H1 (cell line): ENCODE measurements around the gene PDE1A. TPM values are rescaled to one million over a fixed set of nuclear protein-coding genes. Genes with fewer than 3 reads are reported as not detected.

ENCODE experiments used
- CTCF ChIA-PET: fragments of 300-600 bp; sonication (Branson Sonifier 250); formaldehyde crosslinking; loops from one replicate; lab custom pipeline; 2021; ENCODE audit not compliant: partially characterized antibody; lab: Charles Lee
- POLR2A ChIA-PET: fragments of 300-600 bp; sonication (Branson Sonifier 250); formaldehyde crosslinking; loops from one replicate; lab custom pipeline; 2021; ENCODE audit warnings: inconsistent platforms; ENCODE audit not compliant: partially characterized antibody; lab: Charles Lee
- DNase-seq, 2 experiments: peaks; one replicate each; pipeline versions ENCODE4 v3.0.0 to v3.0.0-alpha.2; 2010 to 2022; ENCODE audit warnings: low spot score in 2 of 2, low read depth in 1 of 2, mixed read lengths in 1 of 2
- FAIRE-seq: peaks from 2 replicates; lab custom pipeline; 2011; peaks lifted over from hg19 to GRCh38; lab: Jason Lieb, UNC
- H2AFZ ChIP-seq: 2 replicates; pipeline ENCODE4 v1.8.1; 2012; ENCODE audit warnings: low read length, inconsistent platforms
- H2AK5ac ChIP-seq: 2 replicates; pipeline ENCODE4 v1.6.1; 2013; ENCODE audit warnings: low read depth, low read length
- H2BK120ac ChIP-seq: replicated peaks from 2 replicates; pipeline ENCODE3; 2013; ENCODE audit warnings: low read depth, low read length, inconsistent platforms
- H2BK12ac ChIP-seq: 2 replicates; pipeline ENCODE4 v1.6.1; 2013; ENCODE audit warnings: low read depth, low read length
- H2BK15ac ChIP-seq: 2 replicates; pipeline ENCODE4 v1.6.1; 2013; ENCODE audit warnings: low read length
- H2BK20ac ChIP-seq: 2 replicates; pipeline ENCODE4 v1.6.1; 2013; ENCODE audit warnings: low read length
- H2BK5ac ChIP-seq: 2 replicates; pipeline ENCODE4 v1.6.1; 2013; ENCODE audit warnings: low read depth, low read length
- H3K14ac ChIP-seq: 2 replicates; pipeline ENCODE4 v1.6.1; 2013; ENCODE audit warnings: inconsistent platforms; ENCODE audit not compliant: insufficient read length
- H3K18ac ChIP-seq: 2 replicates; pipeline ENCODE4 v1.6.1; 2013; ENCODE audit warnings: low read length; ENCODE audit errors: extremely low read depth
- H3K23ac ChIP-seq: 2 replicates; pipeline ENCODE4 v1.6.1; 2013; ENCODE audit warnings: inconsistent platforms; ENCODE audit not compliant: insufficient read length
- H3K23me2 ChIP-seq: 2 replicates; pipeline ENCODE4 v1.6.1; 2013; ENCODE audit warnings: low read depth, low read length
- H3K27ac ChIP-seq: 2 replicates; pipeline ENCODE4 v1.6.1; 2011; ENCODE audit warnings: low read depth, low read length, inconsistent platforms
- H3K27me3 ChIP-seq, 4 experiments: replicated peaks in 1 of 4; 1 replicate in 1 of 4; 2 replicates in 3 of 4; pipeline versions ENCODE4 v1.6.1 to v1.8.1; 2011 to 2013; ENCODE audit warnings: low read length in 3 of 4, mild to moderate bottlenecking in 3 of 4, inconsistent platforms in 2 of 4, mixed read lengths in 2 of 4, moderate library complexity in 1 of 4; ENCODE audit not compliant: control insufficient read depth in 3 of 4, insufficient read depth in 3 of 4; ENCODE audit errors: extremely low read depth in 1 of 4
- H3K36me3 ChIP-seq, 4 experiments: 2 replicates each; pipeline versions ENCODE4 v1.6.1 to v1.8.1; 2011 to 2013; ENCODE audit warnings: mild to moderate bottlenecking in 4 of 4, low read length in 3 of 4, moderate library complexity in 2 of 4, control low read depth in 1 of 4, inconsistent platforms in 1 of 4; ENCODE audit not compliant: insufficient read depth in 4 of 4, control insufficient read depth in 2 of 4
- H3K4ac ChIP-seq: replicated peaks from 2 replicates; pipeline ENCODE3; 2013; ENCODE audit warnings: low read length, low read depth, mixed read lengths, inconsistent platforms; ENCODE audit not compliant: insufficient read length
- H3K4me1 ChIP-seq, 4 experiments: replicated peaks in 1 of 4; 1 replicate in 1 of 4; 2 replicates in 3 of 4; pipeline versions ENCODE4 v1.6.1 to v1.8.1; 2011 to 2013; ENCODE audit warnings: low read length in 3 of 4, inconsistent platforms in 2 of 4, mixed read lengths in 1 of 4; ENCODE audit not compliant: insufficient read depth in 4 of 4, control insufficient read depth in 3 of 4
- H3K4me2 ChIP-seq, 2 experiments: 2 replicates each; pipeline versions ENCODE4 v1.6.1 to v1.8.1; 2011 to 2013; ENCODE audit warnings: low read depth in 2 of 2, low read length in 2 of 2, control low read depth in 1 of 2, inconsistent platforms in 1 of 2, mild to moderate bottlenecking in 1 of 2; ENCODE audit not compliant: insufficient read depth in 1 of 2
- H3K4me3 ChIP-seq, 4 experiments: fragments of 200-600, 300-600 bp in 1 of 4; sonication (generic), shearing (Covaris generic), sonication (Bioruptor Twin) in 1 of 4; 2 replicates each; pipeline versions ENCODE4 v1.5.1 to v1.8.1; 2011 to 2016; ENCODE audit warnings: low read length in 4 of 4, low read depth in 3 of 4, control low read depth in 2 of 4, inconsistent platforms in 2 of 4, mild to moderate bottlenecking in 2 of 4, mixed read lengths in 1 of 4, moderate library complexity in 1 of 4; ENCODE audit not compliant: insufficient read depth in 2 of 4; ENCODE audit errors: extremely low read depth in 1 of 4
- H3K56ac ChIP-seq: replicated peaks from 2 replicates; pipeline ENCODE3; 2013; ENCODE audit warnings: low read depth, mild to moderate bottlenecking, mixed read lengths, low read length, inconsistent platforms; ENCODE audit not compliant: insufficient read length
- H3K79me1 ChIP-seq: 2 replicates; pipeline ENCODE4 v1.6.1; 2013; ENCODE audit warnings: low read depth, low read length, control low read depth
- H3K79me2 ChIP-seq, 2 experiments: 2 replicates each; pipeline versions ENCODE4 v1.6.1 to v1.8.1; 2012 to 2013; ENCODE audit warnings: low read length in 2 of 2, mild to moderate bottlenecking in 2 of 2, inconsistent platforms in 1 of 2; ENCODE audit not compliant: insufficient read depth in 2 of 2, control insufficient read depth in 1 of 2
- H3K9ac ChIP-seq, 4 experiments: replicated peaks in 1 of 4; 1 replicate in 1 of 4; 2 replicates in 3 of 4; pipeline versions ENCODE4 v1.6.1 to v1.8.1; 2011 to 2013; ENCODE audit warnings: low read depth in 3 of 4, low read length in 3 of 4, control low read depth in 2 of 4, mild to moderate bottlenecking in 2 of 4, moderate library complexity in 2 of 4, inconsistent platforms in 1 of 4; ENCODE audit errors: extremely low read depth in 1 of 4
- H3K9me3 ChIP-seq, 2 experiments: 2 replicates each; pipeline versions ENCODE4 v1.6.1 to v1.8.1; 2012 to 2013; ENCODE audit warnings: mild to moderate bottlenecking in 2 of 2, moderate library complexity in 2 of 2, control low read depth in 1 of 2, inconsistent platforms in 1 of 2, low read depth in 1 of 2, low read length in 1 of 2, mixed read lengths in 1 of 2; ENCODE audit not compliant: insufficient read depth in 2 of 2
- H4K20me1 ChIP-seq, 2 experiments: replicated peaks in 1 of 2; 2 replicates each; pipeline versions ENCODE3 to v1.8.1; 2011 to 2013; ENCODE audit warnings: inconsistent platforms in 2 of 2, low read length in 2 of 2, mild to moderate bottlenecking in 1 of 2; ENCODE audit not compliant: insufficient read depth in 2 of 2, control insufficient read depth in 1 of 2
- H4K5ac ChIP-seq: 2 replicates; pipeline ENCODE4 v1.6.1; 2013; ENCODE audit warnings: low read length, low read depth, mixed read lengths, inconsistent platforms; ENCODE audit not compliant: insufficient read length
- H4K8ac ChIP-seq: 2 replicates; pipeline ENCODE4 v1.8.0; 2013; ENCODE audit warnings: mild to moderate bottlenecking, moderate library complexity, low read length, inconsistent platforms; ENCODE audit not compliant: insufficient read depth; ENCODE audit errors: extremely low read depth
- H4K91ac ChIP-seq: replicated peaks from 2 replicates; pipeline ENCODE3; 2013; ENCODE audit warnings: low read length, mixed read lengths, inconsistent platforms; ENCODE audit not compliant: insufficient read length
- ATF3 ChIP-seq: IDR thresholded peaks from 2 replicates; pipeline ENCODE4 v1.6.1; 2011; ENCODE audit warnings: low read depth, mild to moderate bottlenecking, low read length; ENCODE audit not compliant: insufficient read depth
- CTCF ChIP-seq, 3 experiments: IDR thresholded peaks; 1 replicate in 2 of 3; 2 replicates in 1 of 3; pipeline versions ENCODE4 v1.5.1 to v1.6.1; 2011; ENCODE audit warnings: low read length in 3 of 3, mild to moderate bottlenecking in 3 of 3, inconsistent platforms in 2 of 3, low read depth in 1 of 3, moderate library complexity in 1 of 3; ENCODE audit not compliant: insufficient read depth in 1 of 3; ENCODE audit errors: control extremely low read depth in 1 of 3
- KDM1A ChIP-seq: fragments of 200-600, 300-600 bp; sonication (generic); IDR thresholded peaks from 2 replicates; pipeline ENCODE4 v1.7.1; 2016; ENCODE audit warnings: mild to moderate bottlenecking, low read length, borderline replicate concordance
- NANOG ChIP-seq: IDR thresholded peaks from 2 replicates; pipeline ENCODE4 v1.6.1; 2011; ENCODE audit warnings: low read length, low read depth, mild to moderate bottlenecking, inconsistent platforms; ENCODE audit not compliant: insufficient read depth, poor library complexity, severe bottlenecking
- POU5F1 ChIP-seq: IDR thresholded peaks from 2 replicates; pipeline ENCODE4 v1.6.1; 2011; ENCODE audit warnings: low read depth, mild to moderate bottlenecking, low read length, moderate library complexity
- RAD21 ChIP-seq, 2 experiments: IDR thresholded peaks in 1 of 2; conservative IDR thresholded peaks in 1 of 2; 2 replicates each; pipeline ENCODE4 v1.6.1; 2011; ENCODE audit warnings: low read depth in 2 of 2, low read length in 2 of 2, improper control_type of control experiment in 1 of 2, inconsistent platforms in 1 of 2, mild to moderate bottlenecking in 1 of 2, moderate library complexity in 1 of 2
- SIRT6 ChIP-seq: IDR thresholded peaks from one replicate; pipeline ENCODE4 v1.7.1; 2012; ENCODE audit warnings: low read length, inconsistent platforms
- TAF7 ChIP-seq: optimal IDR thresholded peaks from 2 replicates; pipeline ENCODE3; 2011; ENCODE audit warnings: low read depth, mild to moderate bottlenecking, inconsistent platforms, low read length, moderate library complexity, borderline replicate concordance
- ZNF274 ChIP-seq: IDR thresholded peaks from 2 replicates; pipeline ENCODE4 v1.7.0; 2012; ENCODE audit warnings: low read length, borderline replicate concordance; ENCODE audit errors: extremely low read depth
- polyA plus RNA-seq, 7 experiments: library from polyadenylated mRNA; depleted of rRNA in 3 of 7; stranded (reverse) in 5 of 7; unstranded in 2 of 7; fragments of >200 nt in 5 of 7; fragments of 200-250 nt in 2 of 7; gene quantifications; 1 replicate in 5 of 7; 2 replicates in 1 of 7; 4 replicates in 1 of 7; pipeline versions ENCODE4 v1.2.1 to v1.2.3, GENCODE V29; 2011 to 2013; ENCODE audit warnings: missing spikeins in 2 of 7, mixed read lengths in 2 of 7
- total RNA-seq: library from RNA; stranded (reverse); fragmentation: NEBNext Ultra II Directional; extraction: Animal tissue kit (Norgen Biotek cat#: 25700); gene quantifications from 2 replicates; pipeline ENCODE4 v1.2.1, GENCODE V29; 2021

Gene PDE1A
- total and polyA plus RNA-seq, 2 of the 8 experiments (the other 6 are each of a cell fraction or from before 2014, with no cell fraction given), result 0.34 TPM; not detected in 1

- no peak overlapping the region for H3K9ac ChIP-seq
- peaks cover 7 to 9% of the 10 kb centered on the region in 2 experiments; a peak in 1 of 4 replicates for H3K9me3 ChIP-seq
- no peak overlapping the region for H2BK120ac ChIP-seq
- H3K4me3 ChIP-seq, result no peak overlapping the region
- FAIRE-seq (no peak), DNase-seq (no peak)
- no peak overlapping the region for H3K14ac ChIP-seq
- H2BK12ac ChIP-seq, result no peak overlapping the region
- no peaks in the 10 kb centered on the region for H3K79me1 ChIP-seq
- H3K4me1 ChIP-seq, result no peaks in the 10 kb centered on the region
- no peak overlapping the region for H3K56ac ChIP-seq
- H4K8ac ChIP-seq, result no peak overlapping the region
- H2BK5ac ChIP-seq, result no peak overlapping the region
- H4K20me1 ChIP-seq, result no peaks in the 10 kb centered on the region
- H2AFZ ChIP-seq, result no peak overlapping the region
- H3K36me3 ChIP-seq, result no peaks in the 10 kb centered on the region
- ChIA-PET CTCF (interaction anchor here (1.1 kb wide), 1 partner anchor 17 kb away, joined by 3 read pairs; no protein-coding TSS in a partner anchor), POLR2A (no interaction called here)
- H2BK15ac ChIP-seq, result no peak overlapping the region
- H3K23me2 ChIP-seq, result no peaks in the 10 kb centered on the region
- H4K5ac ChIP-seq, result no peak overlapping the region
- TF ChIP-seq TAF7, result no peak
- no peak for TF ChIP-seq ZNF274
- no peak for TF ChIP-seq POU5F1
- no peak for TF ChIP-seq SIRT6
- TF ChIP-seq KDM1A, result no peak
- TF ChIP-seq ATF3, result no peak
- no peak for TF ChIP-seq NANOG
- no peak for TF ChIP-seq RAD21 (IDR thresholded peaks at IDR 0.05 in 1 of 2, conservative IDR thresholded peaks at IDR 0.05 in 1 of 2; ENCODE audit: low read depth in 2 of 2, low read length in 2 of 2)
- TF ChIP-seq CTCF (IDR thresholded peaks at IDR 0.05; ENCODE audit: control extremely low read depth in 1 of 3, insufficient read depth in 1 of 3, low read depth in 1 of 3, low read length in 3 of 3), result no peak
- TF ChIP-seq, all 59 proteins: peak for 0
- no peak overlapping the region for H3K27ac ChIP-seq
- H3K4me2 ChIP-seq, result no peak overlapping the region
- no peak overlapping the region for H2BK20ac ChIP-seq
- H3K18ac ChIP-seq, result no peak overlapping the region
- no peak overlapping the region for H2AK5ac ChIP-seq
- H3K4ac ChIP-seq, result no peak overlapping the region
- H3K23ac ChIP-seq, result no peak overlapping the region
- no peak overlapping the region for H4K91ac ChIP-seq
- H3K27me3 ChIP-seq, result no peaks in the 10 kb centered on the region
- no peaks in the 10 kb centered on the region for H3K79me2 ChIP-seq
Measured at GRCh38 chr2:182280118-182280517, 146.7 kb downstream of the PDE1A start.
